Stimulated activated CD4-positive, alpha-beta T cell treated with anti-CD3 and anti-CD28 coated beads, Interleukin-12 subunit alpha, Interleukin-12 subunit beta, amount 100 ng/mL, for 24 hours (primary cell): ENCODE data around the gene MDM4.
"Not testable (repeated sequence)": the region's sequence is repeated elsewhere in the genome, so short reads cannot be mapped to it uniquely, and the experiment has no call there.

Source experiments
- DNase-seq, 2 experiments: peaks; one replicate each; pipeline ENCODE4 v3.0.0-alpha.2; 2020; ENCODE audit warnings: low read depth in 2 of 2

Gene MDM4

GRCh38 chr1:204517382-204517781 lies 1.2 kb downstream of the MDM4 start:
- DNase-seq, result peak in 1 of 2 experiments; percentile 15

GRCh38 chr1:204520834-204521709 lies 4.9 kb downstream of the MDM4 start:
- DNase-seq, result peak in 1 of 2 experiments; percentile 15

GRCh38 chr1:204521941-204522521 lies 5.8 kb downstream of the MDM4 start:
- not testable (repeated sequence) for DNase-seq

- DNase-seq, result no peak
These were observed 7.5 kb downstream of the MDM4 start for GRCh38 chr1:204523605-204524215.

GRCh38 chr1:204524986-204525385 lies 8.8 kb downstream of the MDM4 start:
- no peak for DNase-seq

- no peak for DNase-seq
These were observed 12.0 kb downstream of the MDM4 start for GRCh38 chr1:204528241-204528640.

DNA sequence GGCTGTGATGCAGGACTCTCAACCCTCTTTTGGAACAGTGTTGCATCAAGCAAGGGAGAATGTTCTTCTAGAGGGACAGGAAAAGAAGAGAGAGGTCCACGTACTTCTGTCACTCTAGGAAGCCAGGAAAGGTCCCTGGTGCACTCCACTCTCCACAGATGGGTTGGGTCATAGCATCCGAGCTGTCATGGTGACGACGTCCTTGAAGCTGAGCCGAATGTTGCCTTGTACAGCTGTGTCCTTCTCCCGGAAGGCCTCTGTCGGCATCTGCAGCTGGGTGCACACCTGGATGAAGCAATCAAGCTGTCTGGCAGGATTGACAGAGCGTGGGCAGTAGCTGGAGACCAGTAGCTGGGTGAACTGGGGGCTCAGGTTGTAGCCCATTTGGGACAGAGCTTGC lies 12.5 kb downstream of the MDM4 start:
- no peak for DNase-seq

- no peak for DNase-seq
These were observed 13.2 kb downstream of the MDM4 start for GRCh38 chr1:204529371-204529895.

- no peak for DNase-seq
These were observed 14.7 kb downstream of the MDM4 start for GRCh38 chr1:204530932-204531331.

- DNase-seq, result no peak
These were observed 16.6 kb downstream of the MDM4 start for GRCh38 chr1:204532832-204533231.

DNA sequence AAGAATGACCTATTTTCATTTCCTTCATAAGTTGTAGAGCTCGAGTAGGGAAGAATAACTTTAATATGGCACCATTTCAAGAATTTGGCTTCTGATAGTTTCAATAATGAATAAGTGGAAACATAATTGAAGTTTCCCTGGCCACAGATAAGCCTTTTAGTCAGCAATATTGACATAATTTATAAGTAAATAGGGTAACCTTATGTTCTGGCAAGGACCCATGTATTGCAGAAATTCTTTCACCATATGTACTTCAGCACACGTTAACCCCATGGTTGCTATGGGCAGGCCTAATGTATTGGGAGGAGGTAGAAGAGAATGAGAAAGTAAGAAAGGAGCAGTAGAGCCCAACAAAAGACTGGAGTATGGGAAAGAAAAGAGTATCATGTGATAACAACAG lies 25.4 kb downstream of the MDM4 start:
- no peak for DNase-seq

- DNase-seq, result no peak
These were observed 28.1 kb downstream of the MDM4 start for GRCh38 chr1:204544321-204544720.

DNA sequence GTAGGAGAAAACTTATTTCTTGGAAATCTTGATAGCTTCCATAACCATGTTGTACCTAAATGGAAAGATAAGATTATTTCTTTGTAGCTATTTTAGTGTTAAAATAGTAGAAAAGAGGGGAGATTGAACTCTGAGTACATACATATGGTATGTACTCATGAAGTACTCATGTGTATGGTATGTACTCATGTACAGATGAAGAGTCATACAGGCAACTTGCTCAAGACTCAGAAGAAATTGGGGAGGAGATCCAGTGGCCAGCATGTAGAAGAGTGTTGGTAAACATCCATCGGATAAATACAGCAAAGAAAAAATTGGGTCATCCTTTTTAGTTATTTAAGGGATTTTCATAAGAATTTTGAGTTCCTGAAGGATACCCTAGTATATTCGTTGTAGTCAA lies 29.0 kb downstream of the MDM4 start:
- no peak for DNase-seq

- DNase-seq, result no peak
These were observed 29.7 kb downstream of the MDM4 start for GRCh38 chr1:204545881-204546280.

GRCh38 chr1:204548265-204548664 lies 32.1 kb downstream of the MDM4 start:
- no peak for DNase-seq

DNA sequence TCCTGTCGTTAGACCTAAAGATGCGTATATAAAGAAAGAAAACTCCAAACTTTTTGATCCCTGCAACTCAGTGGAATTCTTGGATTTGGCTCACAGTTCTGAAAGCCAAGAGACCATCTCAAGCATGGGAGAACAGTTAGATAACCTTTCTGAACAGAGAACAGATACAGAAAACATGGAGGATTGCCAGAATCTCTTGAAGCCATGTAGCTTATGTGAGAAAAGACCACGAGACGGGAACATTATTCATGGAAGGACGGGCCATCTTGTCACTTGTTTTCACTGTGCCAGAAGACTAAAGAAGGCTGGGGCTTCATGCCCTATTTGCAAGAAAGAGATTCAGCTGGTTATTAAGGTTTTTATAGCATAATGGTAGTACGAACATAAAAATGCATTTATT lies 33.1 kb downstream of the MDM4 start:
- DNase-seq, result no peak

- no peak for DNase-seq
These were observed 34.7 kb downstream of the MDM4 start for GRCh38 chr1:204550926-204551325.

DNA sequence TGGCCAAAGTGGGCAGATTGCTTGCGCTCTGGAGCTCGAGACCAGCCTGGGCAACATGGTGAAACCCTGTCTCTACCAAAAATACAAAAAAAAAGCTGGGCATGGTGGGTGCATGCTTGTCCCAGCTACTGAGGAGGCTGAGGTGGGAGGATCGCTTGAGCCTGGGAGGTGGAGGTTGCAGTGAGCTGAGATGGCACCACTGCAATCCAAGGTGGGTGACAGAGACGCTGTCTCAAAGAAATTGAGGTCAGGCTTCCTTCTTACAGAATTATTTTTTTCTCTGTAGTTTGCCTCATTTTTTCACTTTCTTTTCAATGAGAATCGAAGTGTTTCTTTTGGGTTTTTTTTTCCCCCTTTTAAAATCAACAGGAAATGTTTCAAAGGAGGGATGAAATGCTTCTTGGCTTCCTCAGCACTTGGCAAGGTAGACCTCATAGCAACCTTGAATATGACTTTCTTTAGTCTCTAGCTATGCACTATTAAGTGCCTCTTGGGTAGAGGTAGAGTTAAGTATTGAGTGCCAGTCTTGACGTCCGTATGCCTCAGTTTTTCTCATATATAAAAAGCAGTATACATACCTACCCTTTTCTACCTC lies 40.3 kb downstream of the MDM4 start:
- no peak for DNase-seq

DNA sequence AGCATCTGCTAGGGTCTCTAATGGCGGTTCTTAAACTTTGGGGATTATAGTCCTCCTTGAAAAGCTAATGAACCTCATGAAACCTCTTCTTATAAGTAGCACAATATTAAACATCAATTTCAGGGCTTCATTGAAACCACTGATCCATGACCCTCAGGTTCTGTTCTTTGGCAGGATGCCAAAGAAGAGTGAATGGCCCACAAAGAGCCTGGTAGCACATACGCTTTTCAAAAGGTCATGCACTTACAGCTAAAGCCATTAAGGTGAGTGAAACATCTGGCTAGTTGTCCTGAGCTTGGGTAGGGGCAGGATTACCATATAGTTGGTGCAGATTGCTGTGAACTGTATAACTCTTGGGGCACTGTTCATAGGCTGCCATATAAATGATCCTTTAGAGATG lies 42.3 kb downstream of the MDM4 start:
- DNase-seq, result no peak

GRCh38 chr1:204560002-204560401 lies 43.8 kb downstream of the MDM4 start:
- DNase-seq, result not testable (repeated sequence)

- DNase-seq, result no peak
These were observed 44.5 kb downstream of the MDM4 start for GRCh38 chr1:204560590-204561150.
